ENCODE results near the gene PGA3.
"Not testable (repeated sequence)": the region's sequence is repeated elsewhere in the genome, so short reads cannot be mapped to it uniquely, and the experiment has no call there.

The PGA3 gene

DNA sequence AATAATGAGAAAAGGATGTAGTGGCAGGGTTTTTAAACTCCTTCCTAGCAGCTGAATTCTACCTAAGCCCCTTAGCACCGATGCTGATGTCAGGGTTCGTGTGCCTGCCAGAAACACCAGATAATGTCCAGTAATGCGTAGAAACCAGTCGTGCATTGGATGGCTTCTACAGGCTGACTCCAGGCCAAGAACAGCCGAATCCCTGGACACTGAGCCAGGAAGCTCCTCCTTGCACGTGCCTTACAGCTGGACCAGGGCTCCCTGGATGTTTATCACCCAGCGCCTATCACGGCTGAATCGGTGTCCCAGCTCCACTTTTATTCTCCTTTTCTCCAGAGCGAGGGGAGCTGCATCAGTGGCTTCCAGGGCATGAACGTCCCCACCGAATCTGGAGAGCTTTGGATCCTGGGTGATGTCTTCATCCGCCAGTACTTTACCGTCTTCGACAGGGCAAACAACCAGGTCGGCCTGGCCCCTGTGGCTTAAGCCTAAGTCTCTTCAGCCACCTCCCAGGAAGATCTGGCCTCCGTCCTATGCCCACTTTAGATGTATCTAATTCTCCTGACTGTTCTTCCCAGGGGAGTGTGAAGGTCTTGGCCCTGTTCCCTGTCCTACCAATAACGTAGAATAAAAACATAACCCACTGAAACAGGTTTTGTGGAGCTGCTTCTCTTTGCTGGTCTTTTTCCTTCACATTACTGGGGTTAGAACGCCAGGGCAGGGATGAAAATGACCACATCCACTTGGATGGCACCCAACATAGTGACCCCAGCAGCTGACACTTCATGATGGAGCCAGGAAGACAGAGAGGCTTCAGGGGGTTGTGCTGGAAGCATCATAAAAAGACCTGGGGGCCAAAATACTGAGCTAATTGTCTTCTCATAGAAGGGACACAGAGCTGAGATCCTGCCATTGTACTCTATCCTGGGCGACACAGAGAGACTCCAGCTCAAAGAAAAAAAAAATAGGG, 47.8 kb downstream of the PGA3 start:
- DNase-seq (ENCODE audit: low read depth in 2 of 2) = not testable (repeated sequence)

DNA sequence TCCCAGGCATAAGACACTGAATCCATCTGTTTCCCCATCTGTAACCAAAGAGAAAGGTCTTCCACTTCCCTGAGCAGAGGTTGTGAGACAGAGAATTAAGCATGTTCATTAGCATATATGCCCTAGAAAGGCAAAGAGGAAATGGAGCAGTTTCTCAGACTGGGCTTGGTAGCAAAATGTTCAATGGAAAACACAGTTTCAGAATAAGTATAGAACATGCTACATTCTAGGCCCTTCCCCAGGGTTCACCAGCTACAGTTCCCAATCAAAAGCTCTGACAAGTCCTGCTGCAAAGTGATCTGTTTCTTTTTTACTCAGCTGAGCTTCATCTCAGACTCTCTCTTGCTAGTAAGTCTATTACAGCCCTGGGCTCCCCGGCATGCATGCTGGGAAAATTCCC, 49.0 kb downstream of the PGA3 start:
- not testable (repeated sequence) for DNase-seq (ENCODE audit: low read depth in 2 of 2)

DNA sequence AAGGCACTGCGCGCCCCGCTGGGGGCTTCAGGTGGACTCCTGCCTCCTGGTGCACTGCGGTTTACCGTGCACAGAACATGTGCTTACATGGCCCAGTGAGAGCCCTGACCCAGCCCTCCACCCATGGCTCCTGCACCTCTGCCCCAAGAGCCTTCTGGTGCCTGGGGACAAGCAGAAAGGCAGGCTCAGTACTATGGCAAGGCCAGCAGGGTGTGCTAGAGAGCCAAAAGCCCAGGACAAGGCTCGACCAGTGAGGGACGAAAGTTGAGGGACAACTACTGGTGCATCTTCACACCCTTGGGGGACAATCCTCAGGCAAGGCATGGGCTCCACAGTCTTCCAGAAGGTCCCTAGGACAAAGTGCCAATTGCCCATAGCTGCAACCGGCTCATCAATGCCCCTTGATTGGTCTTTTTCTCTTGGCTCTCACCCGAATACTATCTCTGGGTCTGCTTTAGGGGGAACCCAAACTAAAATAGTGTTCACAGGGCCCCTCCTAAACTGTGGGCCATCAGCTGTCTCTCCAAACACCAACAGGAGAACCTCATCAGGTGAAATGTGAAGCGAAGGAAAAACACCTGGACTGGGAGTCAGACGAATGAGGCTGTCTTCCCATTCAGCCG, 51.2 kb downstream of the PGA3 start:
- peak; percentile 46 to 59 for DNase-seq (ENCODE audit: low read depth in 2 of 2)

DNA sequence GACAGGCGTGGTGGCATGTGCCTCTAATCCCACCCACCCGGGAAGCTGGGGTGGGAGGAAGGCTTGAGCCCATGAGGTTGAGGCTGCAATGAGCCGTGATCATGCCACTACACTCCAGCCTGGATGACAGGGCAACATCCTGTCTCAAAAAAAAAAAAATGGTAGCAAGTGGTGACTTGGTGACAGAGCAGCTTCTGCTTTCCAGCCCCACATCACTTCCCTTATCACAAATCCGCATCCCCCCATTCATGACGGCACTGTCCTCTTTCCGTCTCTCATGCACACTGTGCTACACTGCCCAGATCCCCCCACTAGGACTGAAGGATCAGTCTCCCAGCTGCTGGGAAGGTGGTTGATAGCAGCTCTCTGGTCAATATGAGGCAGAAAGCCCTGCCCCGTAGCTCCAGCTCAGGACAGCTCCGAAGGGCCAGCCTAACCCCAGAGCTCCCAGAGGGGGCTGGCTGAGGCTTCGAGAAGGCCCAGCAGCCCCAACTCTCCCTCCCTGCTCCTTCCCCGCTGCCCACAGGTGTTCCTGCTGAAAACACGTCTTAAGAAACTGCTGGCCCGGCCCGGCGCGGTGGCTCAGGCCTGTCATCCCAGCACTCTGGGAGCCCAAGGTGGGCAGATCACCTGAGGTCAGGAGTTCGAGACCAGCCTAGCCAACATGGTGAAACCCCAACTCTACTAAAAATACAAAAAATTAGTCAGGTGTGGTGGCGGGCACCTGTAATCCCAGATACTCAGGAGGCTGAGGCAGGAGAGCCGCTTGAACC, 53.6 kb downstream of the PGA3 start:
- no peak for DNase-seq (ENCODE audit: low read depth in 2 of 2)

DNA sequence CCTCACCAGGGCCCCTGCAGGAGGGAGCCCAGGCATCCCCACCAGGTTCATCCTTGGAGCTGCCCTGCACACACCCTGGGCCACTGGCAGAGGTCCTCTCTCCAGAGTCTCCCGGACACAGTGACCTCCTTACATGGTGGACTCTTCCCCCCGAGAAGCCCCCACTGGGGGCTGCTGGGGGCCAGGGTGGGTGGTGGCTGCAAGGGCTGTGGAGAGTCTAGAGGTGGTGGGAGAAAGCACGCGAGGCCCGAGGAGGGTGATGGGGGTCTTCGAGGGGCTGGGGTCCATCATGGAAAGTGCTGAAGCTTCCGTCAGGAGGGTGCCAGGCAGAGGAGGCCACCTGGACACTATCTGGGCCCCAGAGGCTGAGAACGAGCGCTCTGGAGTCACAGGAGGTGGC, 55.2 kb downstream of the PGA3 start:
- DNase-seq (ENCODE audit: low read depth in 2 of 2) = no peak

DNA sequence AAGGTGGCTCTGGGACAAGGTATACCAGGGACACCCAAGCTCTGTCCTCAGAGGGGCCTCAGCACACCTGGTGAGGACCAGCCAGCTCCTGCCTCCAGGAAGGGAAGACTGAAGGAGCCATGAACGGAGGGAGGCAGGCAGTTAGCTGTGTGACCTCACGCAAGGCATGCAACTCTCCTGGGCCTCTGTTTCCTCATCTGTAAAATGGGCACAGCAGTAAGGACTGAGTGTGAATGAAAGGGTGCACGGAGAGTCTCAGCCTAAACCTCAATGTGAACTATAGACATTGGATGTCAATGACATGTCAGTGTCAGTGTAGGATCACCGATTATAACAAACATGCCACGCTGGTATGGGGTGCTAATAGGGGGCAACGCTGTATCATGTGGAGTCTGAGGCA, 56.0 kb downstream of the PGA3 start:
- DNase-seq (ENCODE audit: low read depth in 2 of 2) = no peak
